KBM-7 (cell line): ENCODE measurements around the gene CNTD1.
"Not testable (repeated sequence)": the region's sequence is repeated elsewhere in the genome, so short reads cannot be mapped to it uniquely, and the experiment has no call there.

Source experiments
- DNase-seq: peaks from one replicate; pipeline ENCODE4 v3.0.0-alpha.2; 2015
- in situ Hi-C: fragments of 300-500 bp; cut with MboI; formaldehyde crosslinking; loops from 2 replicates; pipeline ENCODE4 v1.14.3; 2020; ENCODE audit warnings: low sequenced_read_pairs, low pct_unique_long_range_greater_than_20kb, mixed read lengths

The CNTD1 gene

GRCh38 chr17:42835732-42836131 lies 37.1 kb downstream of the CNTD1 start:
- in situ Hi-C loops = loop anchor here (25.0 kb wide), 1 partner anchor 102 kb away; no protein-coding TSS in a partner anchor
- DNase-seq = no peak

GRCh38 chr17:42841975-42842685 lies 43.5 kb downstream of the CNTD1 start:
- DNase-seq = no peak
- in situ Hi-C loops = loop anchor here (25.0 kb wide), 1 partner anchor 95 kb away; no protein-coding TSS in a partner anchor

GRCh38 chr17:42843358-42843934 lies 44.8 kb downstream of the CNTD1 start:
- peak; percentile 61 for DNase-seq
- in situ Hi-C loops = loop anchor here (25.0 kb wide), 1 partner anchor 94 kb away; no protein-coding TSS in a partner anchor

- no peak for DNase-seq
- in situ Hi-C loops = loop anchor here (25.0 kb wide), 1 partner anchor 93 kb away; no protein-coding TSS in a partner anchor
These were observed 45.6 kb downstream of the CNTD1 start, which contains the start of gene AOC2 for GRCh38 chr17:42844271-42844670. AOC2 (plus strand) TSS chr17:42844580; CDS start chr17:42844627, 47 bp downstream.

- no peak for DNase-seq
These were observed 46.3 kb downstream of the CNTD1 start for GRCh38 chr17:42844761-42845555.

GRCh38 chr17:42845556-42845917 lies 46.9 kb downstream of the CNTD1 start:
- DNase-seq = no peak
- in situ Hi-C loops = loop anchor here (25.0 kb wide), 1 partner anchor 92 kb away; no protein-coding TSS in a partner anchor

More at GRCh38 chr17:42844761-42845555, 46.3 kb downstream of the CNTD1 start:
- in situ Hi-C loops = loop anchor here (25.0 kb wide), 1 partner anchor 92 kb away; no protein-coding TSS in a partner anchor

- in situ Hi-C loops = loop anchor here (25.0 kb wide), 1 partner anchor 91 kb away; no protein-coding TSS in a partner anchor
- DNase-seq = no peak
These were observed 47.4 kb downstream of the CNTD1 start for GRCh38 chr17:42845918-42846593.

GRCh38 chr17:42846594-42847280 lies 48.1 kb downstream of the CNTD1 start:
- no peak for DNase-seq
- in situ Hi-C loops = loop anchor here (25.0 kb wide), 1 partner anchor 91 kb away; no protein-coding TSS in a partner anchor

- in situ Hi-C loops = loop anchor here (25.0 kb wide), 1 partner anchor 89 kb away; no protein-coding TSS in a partner anchor
- no peak for DNase-seq
These were observed 49.4 kb downstream of the CNTD1 start for GRCh38 chr17:42848093-42848492.

- no peak for DNase-seq
- in situ Hi-C loops = loop anchor here (25.0 kb wide), 1 partner anchor 88 kb away; no protein-coding TSS in a partner anchor
These were observed 50.4 kb downstream of the CNTD1 start for GRCh38 chr17:42849031-42849430.

GRCh38 chr17:42849451-42850181 lies 51.0 kb downstream of the CNTD1 start:
- in situ Hi-C loops = loop anchor here (25.0 kb wide), 2 partner anchors 88 to 513 kb away; no protein-coding TSS in a partner anchor
- no peak for DNase-seq

- no peak for DNase-seq
- in situ Hi-C loops = loop anchor here (25.0 kb wide), 1 partner anchor 511 kb away; no protein-coding TSS in a partner anchor
These were observed 52.3 kb downstream of the CNTD1 start, which contains the start of gene AOC3 for GRCh38 chr17:42850954-42851353. AOC3 (plus strand) TSS chr17:42851199; CDS start chr17:42851344, 145 bp downstream.

- DNase-seq = not testable (repeated sequence)
- in situ Hi-C loops = loop anchor here (25.0 kb wide), 1 partner anchor 511 kb away; no protein-coding TSS in a partner anchor
These were observed 52.9 kb downstream of the CNTD1 start for GRCh38 chr17:42851371-42852240.

GRCh38 chr17:42852351-42852750 lies 53.7 kb downstream of the CNTD1 start:
- no peak for DNase-seq
- in situ Hi-C loops = loop anchor here (25.0 kb wide), 1 partner anchor 510 kb away; no protein-coding TSS in a partner anchor

- peak; percentile 38 for DNase-seq
- in situ Hi-C loops = loop anchor here (25.0 kb wide), 1 partner anchor 509 kb away; no protein-coding TSS in a partner anchor
These were observed 54.3 kb downstream of the CNTD1 start for GRCh38 chr17:42853004-42853403.

GRCh38 chr17:42853597-42853967 lies 54.9 kb downstream of the CNTD1 start:
- no peak for DNase-seq
- in situ Hi-C loops = loop anchor here (25.0 kb wide), 1 partner anchor 509 kb away; no protein-coding TSS in a partner anchor
